RWPE1 (cell line): ENCODE results near the gene KIT.

Experiments
- CTCF ChIA-PET: fragments of 350-600 bp; sonication (Branson Sonifier 250); formaldehyde crosslinking; extraction: SDS; loops from one replicate; lab custom pipeline; 2021; lab: Yijun Ruan, JAX
- POLR2A ChIA-PET: fragments of 400-600 bp; formaldehyde crosslinking; extraction: SDS; loops from one replicate; lab custom pipeline; 2020; ENCODE audit warnings: antibody characterized with exemption; ENCODE audit not compliant: low non-redundant PET; lab: Yijun Ruan, JAX
- DNase-seq: peaks from one replicate; pipeline ENCODE4 v3.0.0; 2012; ENCODE audit warnings: low spot score
- H3K27ac ChIP-seq: fragments of 450-650 bp; 2 replicates; pipeline ENCODE4 v1.5.1; 2017
- TF ChIP-seq, protein P1 (sequence below): fragments of 450-650 bp; conservative IDR thresholded peaks from 2 replicates; pipeline ENCODE4 v1.5.1; 2017; ENCODE audit warnings: low read depth, mild to moderate bottlenecking

Gene KIT

DNA sequence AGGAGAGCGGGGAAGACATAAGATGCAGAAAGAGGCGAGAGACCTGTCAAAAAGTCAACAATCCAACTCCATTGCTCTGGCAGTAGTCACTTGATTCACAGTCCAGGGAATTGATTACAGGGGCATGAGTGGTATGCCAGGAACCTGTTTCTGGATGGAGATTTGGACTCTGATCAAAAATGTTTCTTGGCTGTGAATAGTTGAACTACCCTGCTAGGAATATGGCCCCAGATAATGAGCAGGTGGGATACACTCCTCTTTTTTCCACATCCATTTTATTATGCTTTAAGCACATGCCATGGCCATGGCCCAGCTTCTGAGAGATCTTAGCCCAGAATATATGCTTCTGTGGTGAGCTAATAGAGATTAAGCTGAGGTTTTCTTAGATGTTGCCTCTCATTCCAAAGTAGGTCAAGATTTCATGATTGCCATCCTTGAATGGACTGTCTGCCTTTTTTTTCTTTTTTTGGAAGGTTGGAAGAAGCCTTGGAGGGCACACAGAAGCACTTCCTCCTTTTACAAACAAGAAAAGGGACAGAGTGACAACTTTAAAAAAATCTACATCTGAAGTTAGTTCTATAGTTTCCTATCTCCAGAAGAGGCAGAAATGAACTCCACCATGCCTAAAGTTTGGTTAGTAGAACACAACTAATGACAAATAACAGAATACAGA, 121.9 kb downstream of the KIT start:
- ChIA-PET POLR2A (no interaction called here), CTCF (interaction anchor here (0.6 kb wide), 1 partner anchor 505 kb away, joined by 3 read pairs; no protein-coding TSS in a partner anchor)
- H3K27ac ChIP-seq = no peak overlapping the region
- DNase-seq = no peak
- TF ChIP-seq, protein P1, sequence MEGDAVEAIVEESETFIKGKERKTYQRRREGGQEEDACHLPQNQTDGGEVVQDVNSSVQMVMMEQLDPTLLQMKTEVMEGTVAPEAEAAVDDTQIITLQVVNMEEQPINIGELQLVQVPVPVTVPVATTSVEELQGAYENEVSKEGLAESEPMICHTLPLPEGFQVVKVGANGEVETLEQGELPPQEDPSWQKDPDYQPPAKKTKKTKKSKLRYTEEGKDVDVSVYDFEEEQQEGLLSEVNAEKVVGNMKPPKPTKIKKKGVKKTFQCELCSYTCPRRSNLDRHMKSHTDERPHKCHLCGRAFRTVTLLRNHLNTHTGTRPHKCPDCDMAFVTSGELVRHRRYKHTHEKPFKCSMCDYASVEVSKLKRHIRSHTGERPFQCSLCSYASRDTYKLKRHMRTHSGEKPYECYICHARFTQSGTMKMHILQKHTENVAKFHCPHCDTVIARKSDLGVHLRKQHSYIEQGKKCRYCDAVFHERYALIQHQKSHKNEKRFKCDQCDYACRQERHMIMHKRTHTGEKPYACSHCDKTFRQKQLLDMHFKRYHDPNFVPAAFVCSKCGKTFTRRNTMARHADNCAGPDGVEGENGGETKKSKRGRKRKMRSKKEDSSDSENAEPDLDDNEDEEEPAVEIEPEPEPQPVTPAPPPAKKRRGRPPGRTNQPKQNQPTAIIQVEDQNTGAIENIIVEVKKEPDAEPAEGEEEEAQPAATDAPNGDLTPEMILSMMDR = no peak

DNA sequence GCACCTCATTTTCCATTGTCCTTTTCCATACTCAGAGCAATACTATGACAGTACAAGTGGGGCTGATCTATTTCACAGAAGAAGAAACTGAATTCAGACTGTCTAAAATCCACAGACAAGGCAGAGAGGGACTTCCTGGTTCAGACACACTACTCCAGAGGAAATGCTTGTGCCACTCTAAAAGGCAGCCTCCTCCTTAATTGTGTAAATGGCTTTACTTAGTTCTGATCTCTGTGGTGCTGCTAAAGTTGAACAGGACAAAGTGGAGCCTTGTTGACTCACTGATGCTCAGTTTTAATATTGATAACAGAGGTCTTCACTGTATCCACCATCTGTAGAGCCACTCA, 122.4 kb downstream of the KIT start:
- TF ChIP-seq, protein P1 = no peak
- DNase-seq = no peak
- no peak overlapping the region for H3K27ac ChIP-seq
- CTCF ChIA-PET = no interaction called here
- POLR2A ChIA-PET = no interaction called here

DNA sequence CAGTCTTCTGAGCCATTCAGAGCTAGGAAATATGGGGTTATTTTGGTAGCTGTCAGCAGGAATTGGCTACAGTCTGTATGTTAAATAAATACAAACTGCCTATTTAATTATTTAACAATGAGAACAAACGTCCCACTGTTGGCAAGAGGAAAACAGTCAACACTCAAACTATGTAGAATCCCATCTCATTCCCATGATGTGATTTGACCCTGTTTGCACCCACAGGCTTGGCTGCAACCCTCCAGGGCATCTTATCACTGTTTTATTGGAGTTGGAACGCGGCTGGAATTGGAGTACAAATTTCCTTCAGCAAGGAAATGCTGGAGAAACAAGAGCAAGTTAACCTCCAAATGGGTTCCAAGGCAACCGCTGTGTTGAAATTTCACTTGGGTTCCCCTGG, 124.0 kb downstream of the KIT start:
- no peak overlapping the region for H3K27ac ChIP-seq
- DNase-seq = no peak
- ChIA-PET POLR2A (no interaction called here), CTCF (interaction anchor here (0.7 kb wide), 1 partner anchor 62 kb away, joined by 3 read pairs; no protein-coding TSS in a partner anchor)
- TF ChIP-seq, protein P1 = no peak

DNA sequence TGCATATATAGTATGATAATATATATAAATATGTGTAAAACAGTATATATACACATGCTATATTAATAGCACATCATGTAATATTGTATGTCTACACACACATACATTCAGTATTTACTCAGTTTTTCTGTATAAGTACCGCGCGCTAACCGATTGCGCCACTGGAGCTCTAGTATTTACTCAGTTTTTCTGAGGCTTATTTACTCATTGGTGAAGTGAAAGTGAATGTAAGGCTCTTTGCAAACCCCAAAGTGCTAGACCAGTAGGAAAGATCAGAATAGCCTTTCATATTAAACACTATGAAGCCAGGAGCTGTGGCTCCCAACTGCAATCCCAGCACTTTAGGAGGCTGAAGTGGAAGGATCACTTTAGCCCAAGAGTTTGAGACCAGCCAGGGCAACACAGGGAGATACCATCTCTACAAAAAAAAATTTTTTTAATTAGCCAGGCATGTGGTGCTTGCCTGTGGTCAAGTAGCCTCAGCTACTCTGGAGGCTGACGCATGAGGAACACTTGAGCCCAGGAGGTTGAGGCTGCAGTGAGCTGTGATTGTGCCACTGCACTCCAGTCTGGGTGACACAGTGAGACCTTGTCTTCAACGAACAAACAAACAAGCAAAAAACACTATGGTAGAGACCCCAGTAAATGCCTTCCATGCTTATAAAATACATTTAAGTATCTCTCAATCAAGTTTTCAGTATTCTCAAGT, 125.8 kb downstream of the KIT start:
- DNase-seq = no peak
- H3K27ac ChIP-seq = no peak overlapping the region
- TF ChIP-seq, protein P1 = no peak
- ChIA-PET CTCF (no interaction called here), POLR2A (no interaction called here)

DNA sequence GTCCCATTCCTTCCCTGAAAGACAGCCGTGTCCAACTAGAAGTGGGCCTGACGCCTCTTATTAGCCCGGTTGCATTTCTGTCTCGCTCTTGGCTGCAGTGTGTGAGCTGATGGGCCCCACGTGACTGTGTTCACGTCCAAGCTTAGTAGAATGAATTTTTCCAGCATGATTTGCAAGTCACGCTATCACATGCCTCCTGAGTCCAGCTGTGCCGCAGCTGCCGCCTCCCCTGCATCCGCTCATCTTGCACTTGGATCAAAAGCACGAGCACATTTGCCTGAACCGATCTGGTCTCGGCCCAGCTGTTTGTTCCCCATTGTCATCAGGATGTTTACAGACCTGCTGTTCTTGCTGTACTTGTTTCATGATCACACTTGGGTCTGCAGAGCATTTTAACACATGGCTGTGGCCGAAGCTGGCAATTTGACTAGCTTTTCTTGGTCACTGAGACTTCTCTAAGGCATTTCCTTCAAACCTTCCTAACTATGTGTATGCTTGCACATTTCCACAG, 126.5 kb downstream of the KIT start:
- H3K27ac ChIP-seq = no peak overlapping the region
- DNase-seq = no peak
- TF ChIP-seq, protein P1 = no peak
- CTCF ChIA-PET = no interaction called here
- POLR2A ChIA-PET = no interaction called here
